Measurements from ENCODE around the gene PCDH9.
"Not testable (repeated sequence)": the region's sequence is repeated elsewhere in the genome, so short reads cannot be mapped to it uniquely, and the experiment has no call there.

The PCDH9 gene

DNA sequence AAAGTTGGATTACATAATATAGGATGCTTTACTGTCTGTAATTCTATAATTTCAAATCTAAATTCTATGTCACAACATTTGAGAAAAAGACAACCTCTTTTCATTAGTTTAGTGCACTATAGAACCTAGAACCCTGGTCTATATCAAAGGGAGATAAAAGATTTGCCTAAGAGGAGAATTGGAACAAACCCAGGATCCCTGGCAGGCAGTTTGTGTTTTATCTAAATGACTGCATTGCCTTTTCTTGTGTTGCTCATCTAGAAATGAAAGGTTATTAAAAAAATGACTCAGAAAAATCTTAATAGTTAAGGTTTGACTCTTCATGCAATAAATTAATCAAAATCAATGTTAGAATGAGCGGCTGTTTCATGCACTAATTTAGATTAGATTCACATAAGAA is 96.7 kb downstream of the PCDH9 start:
- DNase-seq (ENCODE audit: low read depth in 2 of 2, low spot score in 1 of 2) = no peak

DNA sequence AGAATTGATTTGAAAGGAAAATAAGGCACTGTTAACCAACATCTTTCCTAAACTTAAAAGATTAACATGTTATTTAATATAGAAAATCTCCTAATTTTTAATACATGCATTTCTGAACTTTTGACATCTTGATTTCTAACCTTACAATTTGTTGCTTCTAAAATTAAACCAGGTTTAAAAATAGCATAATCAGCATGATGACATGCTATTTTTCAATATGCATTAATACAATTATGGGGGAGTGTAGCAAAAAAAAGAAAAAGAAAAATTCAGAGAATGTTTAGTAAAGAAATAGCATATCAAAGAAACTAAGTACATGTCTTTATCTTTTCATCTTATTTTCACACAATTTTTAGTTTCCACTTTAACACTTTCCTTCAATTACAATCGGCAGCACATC is 98.7 kb downstream of the PCDH9 start:
- no peak for DNase-seq (ENCODE audit: low read depth in 2 of 2, low spot score in 1 of 2)

GRCh38 chr13:67130444-67130843 is 99.7 kb downstream of the PCDH9 start:
- DNase-seq (ENCODE audit: low read depth in 2 of 2, low spot score in 1 of 2) = no peak

DNA sequence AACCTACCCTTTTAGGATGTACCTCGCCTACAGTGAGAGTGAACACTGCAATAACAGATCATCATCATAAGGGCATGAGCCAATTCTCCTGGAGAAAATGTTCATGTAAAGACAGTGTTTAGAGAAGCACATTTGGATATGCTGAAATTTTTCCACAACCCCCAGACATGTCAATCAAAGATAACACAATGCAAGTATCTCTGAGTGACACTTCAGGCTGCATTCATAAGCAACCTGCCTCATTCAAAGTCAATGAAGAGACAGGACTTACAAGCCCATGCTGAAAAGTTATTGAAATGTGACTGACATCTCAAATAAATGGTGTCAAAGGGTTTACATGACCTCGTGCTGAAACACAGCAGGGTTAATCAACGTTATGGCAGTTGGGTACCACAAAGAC is 102.0 kb downstream of the PCDH9 start:
- no peak for DNase-seq (ENCODE audit: low read depth in 2 of 2, low spot score in 1 of 2)

DNA sequence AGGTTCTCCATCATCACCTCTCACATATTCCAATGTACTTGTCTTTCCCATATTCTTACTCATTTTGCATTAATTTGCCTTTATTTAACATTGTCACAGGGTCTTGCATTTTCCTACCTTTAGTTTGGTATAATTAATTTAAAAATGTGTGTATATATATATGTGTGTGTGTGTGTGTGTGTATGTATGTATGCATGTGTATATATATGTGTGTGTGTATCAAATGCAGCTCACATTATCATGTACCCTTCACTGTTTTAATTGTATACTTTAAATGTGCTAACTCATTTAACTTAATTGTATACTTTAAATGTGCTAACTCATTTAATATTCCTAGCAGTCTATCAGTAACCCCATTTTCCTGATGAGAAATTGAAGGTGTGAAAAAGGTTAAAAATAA is 104.5 kb downstream of the PCDH9 start:
- DNase-seq (ENCODE audit: low read depth in 2 of 2, low spot score in 1 of 2) = no peak

DNA sequence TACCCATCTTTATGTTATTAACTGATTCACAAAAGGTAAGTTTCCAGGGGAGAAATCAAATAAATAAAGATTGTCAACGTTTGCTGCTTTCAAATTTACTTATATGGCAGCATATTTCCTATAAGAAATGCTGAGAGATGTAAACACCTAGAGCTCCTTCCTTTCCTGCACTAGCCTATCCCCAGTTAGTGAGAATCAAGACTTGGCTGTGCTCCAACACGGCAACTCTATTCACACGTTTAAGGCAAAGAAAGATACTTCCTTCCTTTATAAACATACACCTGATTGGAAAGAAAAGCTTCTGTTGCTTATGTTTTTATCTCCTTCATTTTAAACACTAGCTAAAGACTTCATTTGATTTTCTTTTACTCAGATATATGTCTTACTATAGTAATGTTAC is 107.0 kb downstream of the PCDH9 start:
- DNase-seq (ENCODE audit: low read depth in 2 of 2, low spot score in 1 of 2) = no peak

- DNase-seq (ENCODE audit: low read depth in 2 of 2, low spot score in 1 of 2) = no peak
These were observed 107.9 kb downstream of the PCDH9 start for GRCh38 chr13:67122251-67122650.

DNA sequence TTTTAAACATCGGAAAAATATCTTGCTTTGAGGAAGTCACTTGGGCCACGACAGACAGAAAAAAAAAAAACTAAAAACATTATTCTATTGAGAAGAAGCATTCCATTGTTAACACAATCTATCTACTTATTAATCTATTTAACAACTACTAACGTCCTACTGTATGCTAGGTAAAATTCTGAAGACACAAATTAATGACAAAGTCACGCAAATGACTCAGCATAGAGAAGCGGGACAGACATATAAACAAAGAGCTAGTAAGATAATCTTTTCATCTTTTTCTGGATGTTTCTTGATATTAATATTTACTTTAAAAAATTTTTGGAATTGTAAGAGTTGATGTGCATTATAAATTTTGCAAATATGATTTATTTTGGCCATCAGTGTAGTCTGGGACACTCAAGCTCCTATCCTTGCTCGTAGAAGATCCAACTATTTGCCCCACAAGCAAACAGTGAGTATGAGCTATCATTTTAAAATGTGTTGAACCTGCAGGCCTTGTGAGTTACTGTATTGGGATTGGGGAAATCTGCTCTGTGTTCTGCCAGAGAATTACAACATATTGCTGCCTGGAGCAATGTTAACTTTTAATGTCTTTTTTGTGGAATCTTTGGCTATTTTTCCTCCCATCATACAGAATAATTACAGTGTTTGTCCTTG is 109.1 kb downstream of the PCDH9 start:
- DNase-seq (ENCODE audit: low read depth in 2 of 2, low spot score in 1 of 2) = no peak

DNA sequence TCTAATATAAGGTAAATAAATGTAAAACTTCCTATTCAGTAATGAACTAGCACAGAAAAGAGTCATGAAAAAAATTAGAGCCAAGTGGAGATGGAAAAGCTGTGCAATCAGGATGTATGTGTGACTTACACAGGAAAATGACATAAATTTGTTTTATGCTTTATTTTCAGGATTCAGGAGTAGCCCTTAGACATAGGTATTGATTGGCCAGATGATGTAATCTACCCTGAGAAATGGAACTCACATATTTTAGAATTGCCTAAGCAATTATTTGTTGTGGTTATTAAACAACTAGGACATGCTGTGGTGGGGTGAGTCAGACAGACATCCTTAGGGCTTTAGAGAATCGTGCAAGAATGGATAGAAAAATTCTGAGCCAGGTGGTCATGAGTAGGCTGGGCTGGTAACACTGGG is 110.6 kb downstream of the PCDH9 start:
- no peak for DNase-seq (ENCODE audit: low read depth in 2 of 2, low spot score in 1 of 2)

DNA sequence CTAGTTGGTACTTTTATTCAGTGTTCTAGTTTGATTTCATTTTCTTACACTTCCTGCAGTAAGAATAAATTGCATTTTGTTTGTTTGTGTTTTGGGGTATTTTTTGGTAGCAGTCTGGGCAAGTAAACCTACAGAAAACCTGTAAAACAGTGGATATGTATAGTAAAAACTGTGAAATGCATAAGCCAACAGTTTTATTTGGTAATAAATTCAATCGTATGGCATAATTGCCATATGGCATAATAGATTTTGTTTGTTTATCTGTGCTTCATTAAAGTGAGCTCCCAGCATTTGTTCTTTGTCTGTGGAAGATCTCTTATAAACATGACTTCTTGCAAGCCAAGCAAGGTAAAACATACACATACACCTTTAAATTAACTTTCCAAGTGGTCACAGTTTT is 111.9 kb downstream of the PCDH9 start:
- DNase-seq (ENCODE audit: low read depth in 2 of 2, low spot score in 1 of 2) = no peak

- no peak for DNase-seq (ENCODE audit: low read depth in 2 of 2, low spot score in 1 of 2)
These were observed 113.1 kb downstream of the PCDH9 start for GRCh38 chr13:67117010-67117550.

DNA sequence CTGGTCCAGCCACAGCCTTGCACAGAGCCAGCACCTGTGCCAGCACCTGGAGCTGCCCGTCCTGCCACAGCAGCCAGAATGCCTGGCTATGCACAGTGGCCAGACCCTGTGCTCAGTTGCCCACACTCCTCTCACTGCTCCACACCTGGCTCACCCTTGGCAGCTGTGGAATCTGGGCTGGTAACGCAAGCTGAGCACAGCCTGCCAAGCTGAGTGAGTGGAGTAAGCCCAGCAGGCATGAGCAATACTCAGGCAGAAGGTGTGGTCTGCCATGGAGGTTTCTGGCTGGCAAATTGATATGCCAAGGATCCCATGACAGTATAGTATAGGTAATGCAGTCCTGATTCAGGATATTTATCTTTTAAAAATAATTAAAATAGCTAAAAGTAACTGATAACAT is 122.2 kb downstream of the PCDH9 start:
- DNase-seq (ENCODE audit: low read depth in 2 of 2, low spot score in 1 of 2) = no peak

GRCh38 chr13:67106502-67107057 is 123.6 kb downstream of the PCDH9 start:
- DNase-seq (ENCODE audit: low read depth in 2 of 2, low spot score in 1 of 2) = no peak

DNA sequence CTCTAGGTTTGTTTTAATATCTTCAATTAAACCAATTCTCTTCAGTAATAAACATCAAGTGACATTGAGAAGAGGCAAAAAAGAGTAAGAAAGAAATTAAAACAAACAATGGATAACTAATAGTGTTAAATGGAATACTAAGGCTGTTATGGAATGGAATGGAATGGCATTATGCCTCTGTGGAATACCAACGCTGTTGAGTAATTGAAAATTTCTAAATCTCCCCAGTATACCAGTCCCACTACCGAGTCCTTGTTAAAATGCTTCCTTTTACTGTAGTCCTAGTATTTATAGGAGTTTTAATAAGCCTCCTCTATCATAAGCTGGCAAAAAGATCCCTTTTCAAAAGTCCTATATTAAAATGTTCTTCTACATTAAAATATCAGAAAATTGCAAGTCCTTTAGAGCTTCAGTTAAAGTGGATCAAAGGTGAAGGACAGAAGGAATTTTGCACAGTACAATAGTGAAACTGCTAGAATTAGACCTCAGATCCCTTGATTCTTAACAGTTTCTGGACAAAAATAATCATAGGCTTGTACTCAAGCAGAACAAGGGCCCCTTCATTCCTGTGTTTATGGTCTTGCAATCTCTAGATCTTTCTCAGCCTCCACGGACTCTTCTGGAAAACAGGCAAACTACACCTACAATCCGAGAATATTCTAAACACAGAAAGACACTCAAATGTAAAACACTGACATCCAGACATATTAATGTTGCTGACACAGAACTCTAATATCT is 128.2 kb downstream of the PCDH9 start:
- no peak for DNase-seq (ENCODE audit: low read depth in 2 of 2, low spot score in 1 of 2)

DNA sequence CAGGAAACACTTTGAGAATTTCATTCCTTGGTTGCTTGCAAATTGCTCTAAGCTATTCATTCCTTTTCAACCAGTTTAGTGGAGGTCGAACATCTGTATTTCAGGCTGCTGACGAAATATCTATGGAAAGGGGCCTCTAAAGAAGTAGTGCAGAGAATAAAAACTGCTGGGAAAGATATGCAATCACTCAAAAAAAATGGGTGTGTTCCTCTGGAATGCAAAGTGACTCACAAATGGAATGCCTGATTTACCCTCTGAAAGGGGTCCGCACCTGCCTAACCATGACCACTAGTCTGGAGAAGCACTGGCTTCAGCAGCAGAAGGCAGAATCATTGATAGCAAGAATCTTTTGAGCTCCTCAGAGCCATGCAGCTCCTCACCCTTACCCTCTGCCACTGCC is 129.4 kb downstream of the PCDH9 start:
- no peak for DNase-seq (ENCODE audit: low read depth in 2 of 2, low spot score in 1 of 2)

GRCh38 chr13:67099494-67099893 is 130.6 kb downstream of the PCDH9 start:
- DNase-seq (ENCODE audit: low read depth in 2 of 2, low spot score in 1 of 2) = no peak

- DNase-seq (ENCODE audit: low read depth in 2 of 2, low spot score in 1 of 2) = no peak
These were observed 132.2 kb downstream of the PCDH9 start for GRCh38 chr13:67097892-67098452.

DNA sequence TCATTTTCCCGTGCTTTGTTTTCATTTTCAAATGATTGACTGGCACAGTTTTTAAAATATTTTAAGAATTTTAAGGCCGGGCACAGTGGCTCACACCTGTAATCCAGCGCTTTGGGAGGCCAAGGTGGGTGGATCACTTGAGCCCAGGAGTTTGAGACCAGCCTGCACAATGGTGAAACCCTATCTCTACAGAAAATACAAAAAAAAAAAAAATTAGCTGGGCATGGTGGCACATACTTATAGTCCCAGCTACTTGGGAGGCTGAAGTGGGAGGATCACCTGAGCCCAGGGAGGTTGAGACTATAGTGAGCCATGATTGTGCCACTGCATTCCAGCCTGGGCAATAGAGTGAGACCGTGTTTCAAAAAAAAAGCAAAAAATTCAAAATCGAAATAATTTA is 133.2 kb downstream of the PCDH9 start:
- not testable (repeated sequence) for DNase-seq (ENCODE audit: low read depth in 2 of 2, low spot score in 1 of 2)

DNA sequence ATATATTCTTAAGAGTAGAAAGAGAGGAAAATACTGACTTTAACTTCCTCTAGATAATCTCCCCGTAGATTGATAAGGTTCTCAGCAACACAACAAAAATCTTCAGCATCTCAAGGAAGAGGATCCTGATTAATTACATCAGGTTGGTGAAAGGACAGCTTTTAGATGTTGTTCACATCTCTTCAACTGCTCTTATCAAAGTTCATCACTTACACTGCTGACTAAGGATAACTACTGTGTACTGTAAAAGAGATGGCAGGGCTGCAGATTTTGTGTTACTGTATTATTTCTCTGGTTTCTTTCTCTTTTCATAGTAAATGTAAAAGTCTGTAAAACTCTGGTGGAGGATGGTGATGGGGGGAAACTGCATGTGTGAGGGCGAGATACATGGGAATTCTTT is 133.7 kb downstream of the PCDH9 start:
- no peak for DNase-seq (ENCODE audit: low read depth in 2 of 2, low spot score in 1 of 2)

DNA sequence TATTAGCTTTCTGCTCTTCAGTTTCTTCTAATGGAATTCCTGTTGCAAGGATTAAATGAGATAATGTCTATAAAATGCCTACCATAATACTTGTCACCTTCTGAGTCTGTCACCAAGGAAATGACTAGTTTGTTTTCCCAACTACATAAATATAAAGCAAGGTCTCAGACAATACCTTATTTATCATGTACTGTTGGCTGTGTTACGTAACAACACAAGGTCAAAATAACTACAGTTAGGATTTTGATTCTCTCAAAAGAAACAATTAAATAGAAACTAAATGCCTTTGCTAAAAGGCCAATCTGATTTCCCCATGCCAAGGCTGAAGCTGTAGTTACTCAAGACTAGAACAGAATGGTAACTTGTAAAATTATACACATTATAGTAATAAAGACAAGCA is 134.5 kb downstream of the PCDH9 start:
- DNase-seq (ENCODE audit: low read depth in 2 of 2, low spot score in 1 of 2) = no peak

DNA sequence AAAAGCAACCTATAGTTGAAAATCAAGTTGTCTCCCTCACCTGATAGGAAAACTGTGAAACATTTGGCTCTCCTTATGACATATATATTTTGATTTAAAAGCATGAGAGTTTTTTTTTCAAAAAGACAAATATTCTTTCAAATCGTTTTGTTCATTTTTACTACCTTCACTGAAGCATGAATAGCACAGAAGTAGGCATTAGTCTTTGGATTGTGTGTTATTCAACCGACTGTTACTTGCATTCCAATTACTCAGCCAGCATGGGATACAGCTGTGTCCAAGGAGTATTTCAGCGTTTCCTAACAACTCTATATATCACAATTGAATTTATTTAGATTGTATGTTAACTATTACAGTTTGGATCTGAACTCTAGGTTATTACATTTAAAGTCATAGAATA is 135.2 kb downstream of the PCDH9 start:
- no peak for DNase-seq (ENCODE audit: low read depth in 2 of 2, low spot score in 1 of 2)

GRCh38 chr13:67094078-67094477 is 136.1 kb downstream of the PCDH9 start:
- no peak for DNase-seq (ENCODE audit: low read depth in 2 of 2, low spot score in 1 of 2)
